Suprapubic skin (tissue), 4 donors: ENCODE measurements around the gene SYT13.

Experiments
- POLR2A ChIP-seq, 2 donors: fragments of 450-650 bp; IDR thresholded peaks; one replicate each; pipeline ENCODE4 v1.6.1; 2017; ENCODE audit warnings: antibody characterized with exemption in 2 of 2, mild to moderate bottlenecking in 2 of 2, moderate library complexity in 2 of 2
- POLR2AphosphoS5 ChIP-seq, 3 donors: sonication (generic); formaldehyde crosslinking; IDR thresholded peaks; one replicate each; pipeline ENCODE4 v1.6.1; 2017; ENCODE audit warnings: antibody characterized with exemption in 3 of 3
- TF ChIP-seq, protein P1 (sequence below), 2 donors: fragments of 200-600 bp in 1 of 2; fragments of 450-650 bp in 1 of 2; sonication (generic) in 1 of 2; IDR thresholded peaks; one replicate each; pipeline ENCODE4 v1.5.1; 2016 to 2019; ENCODE audit warnings: antibody characterized with exemption in 2 of 2, mild to moderate bottlenecking in 1 of 2, moderate library complexity in 1 of 2

- TF ChIP-seq, protein P1, sequence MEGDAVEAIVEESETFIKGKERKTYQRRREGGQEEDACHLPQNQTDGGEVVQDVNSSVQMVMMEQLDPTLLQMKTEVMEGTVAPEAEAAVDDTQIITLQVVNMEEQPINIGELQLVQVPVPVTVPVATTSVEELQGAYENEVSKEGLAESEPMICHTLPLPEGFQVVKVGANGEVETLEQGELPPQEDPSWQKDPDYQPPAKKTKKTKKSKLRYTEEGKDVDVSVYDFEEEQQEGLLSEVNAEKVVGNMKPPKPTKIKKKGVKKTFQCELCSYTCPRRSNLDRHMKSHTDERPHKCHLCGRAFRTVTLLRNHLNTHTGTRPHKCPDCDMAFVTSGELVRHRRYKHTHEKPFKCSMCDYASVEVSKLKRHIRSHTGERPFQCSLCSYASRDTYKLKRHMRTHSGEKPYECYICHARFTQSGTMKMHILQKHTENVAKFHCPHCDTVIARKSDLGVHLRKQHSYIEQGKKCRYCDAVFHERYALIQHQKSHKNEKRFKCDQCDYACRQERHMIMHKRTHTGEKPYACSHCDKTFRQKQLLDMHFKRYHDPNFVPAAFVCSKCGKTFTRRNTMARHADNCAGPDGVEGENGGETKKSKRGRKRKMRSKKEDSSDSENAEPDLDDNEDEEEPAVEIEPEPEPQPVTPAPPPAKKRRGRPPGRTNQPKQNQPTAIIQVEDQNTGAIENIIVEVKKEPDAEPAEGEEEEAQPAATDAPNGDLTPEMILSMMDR (IDR thresholded peaks at IDR 0.05): no peak
- TF ChIP-seq POLR2AphosphoS5 (IDR thresholded peaks at IDR 0.05) (no peak), POLR2A (IDR thresholded peaks at IDR 0.05) (no peak)
Observed at GRCh38 chr11:45285930-45286632, at the start of gene SYT13.
